Measurements from ENCODE around the gene TLCD3A. TPM values are rescaled to one million over a fixed set of nuclear protein-coding genes. Genes with fewer than 3 reads are reported as not detected.

TLCD3A gene
- total and polyA plus RNA-seq, 2 experiments from 2014 or later, result 16.4 to 27.0 TPM

DNA sequence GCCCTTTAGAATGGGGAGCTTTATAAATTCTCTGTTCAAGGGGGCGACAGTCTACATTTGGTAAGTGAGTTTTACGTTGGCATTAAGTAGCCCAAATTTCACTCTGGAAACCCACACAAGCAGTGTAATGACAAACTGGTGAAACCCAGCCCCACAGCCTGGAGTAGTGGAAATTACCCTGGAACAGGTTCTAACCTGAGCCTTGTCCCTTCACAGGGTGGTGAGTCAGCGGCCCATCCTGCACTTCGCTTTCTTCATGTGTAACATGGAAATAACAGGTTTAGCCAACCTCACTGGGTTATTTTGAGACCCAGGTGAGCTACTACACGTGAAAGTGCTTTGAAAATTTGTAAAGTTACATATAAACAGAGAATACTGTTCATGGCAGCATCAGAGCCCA lies 3.5 kb upstream of the TLCD3A start:
- Histone ChIP-seq H3K27me3 (no peaks in the 10 kb centered on the region), H3K36me3 (no peaks in the 10 kb centered on the region), H3K4me1 (ENCODE audit: low read depth) (peaks cover 6% of the 10 kb centered on the region), H3K27ac (no peak overlapping the region), H3K4me3 (no peak overlapping the region), H3K9me3 (ENCODE audit: low read depth) (no peaks in the 10 kb centered on the region)
- no peak for DNase-seq (ENCODE audit: low read depth in 1 of 2, low spot score in 1 of 2)
- TF ChIP-seq, protein P1, sequence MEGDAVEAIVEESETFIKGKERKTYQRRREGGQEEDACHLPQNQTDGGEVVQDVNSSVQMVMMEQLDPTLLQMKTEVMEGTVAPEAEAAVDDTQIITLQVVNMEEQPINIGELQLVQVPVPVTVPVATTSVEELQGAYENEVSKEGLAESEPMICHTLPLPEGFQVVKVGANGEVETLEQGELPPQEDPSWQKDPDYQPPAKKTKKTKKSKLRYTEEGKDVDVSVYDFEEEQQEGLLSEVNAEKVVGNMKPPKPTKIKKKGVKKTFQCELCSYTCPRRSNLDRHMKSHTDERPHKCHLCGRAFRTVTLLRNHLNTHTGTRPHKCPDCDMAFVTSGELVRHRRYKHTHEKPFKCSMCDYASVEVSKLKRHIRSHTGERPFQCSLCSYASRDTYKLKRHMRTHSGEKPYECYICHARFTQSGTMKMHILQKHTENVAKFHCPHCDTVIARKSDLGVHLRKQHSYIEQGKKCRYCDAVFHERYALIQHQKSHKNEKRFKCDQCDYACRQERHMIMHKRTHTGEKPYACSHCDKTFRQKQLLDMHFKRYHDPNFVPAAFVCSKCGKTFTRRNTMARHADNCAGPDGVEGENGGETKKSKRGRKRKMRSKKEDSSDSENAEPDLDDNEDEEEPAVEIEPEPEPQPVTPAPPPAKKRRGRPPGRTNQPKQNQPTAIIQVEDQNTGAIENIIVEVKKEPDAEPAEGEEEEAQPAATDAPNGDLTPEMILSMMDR (IDR thresholded peaks at IDR 0.05; ENCODE audit: low read depth, low read length), result no peak

DNA sequence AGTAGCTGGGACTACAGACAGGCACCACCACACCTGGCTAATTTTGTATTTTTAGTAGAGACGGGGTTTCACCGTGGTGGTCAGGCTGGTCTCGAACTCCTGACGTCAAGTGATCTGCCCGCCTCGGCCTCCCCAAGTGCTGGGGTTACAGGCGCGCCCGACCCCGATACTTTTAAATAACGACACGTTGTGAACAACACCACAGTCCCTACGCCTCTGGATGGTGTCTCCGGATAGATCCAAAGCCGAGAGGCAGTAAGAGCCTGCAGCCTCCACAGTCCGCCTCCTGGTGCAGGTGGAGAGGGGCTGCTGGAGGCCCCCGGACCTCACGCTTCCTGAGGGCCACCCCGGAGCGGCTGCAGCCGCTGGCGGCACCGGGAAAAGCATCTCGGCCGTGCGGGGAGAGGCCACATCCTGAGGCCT lies 741 bp upstream of the TLCD3A start:
- Histone ChIP-seq H3K4me3 (peak overlapping the region; percentile 96), H3K36me3 (no peaks in the 10 kb centered on the region), H3K27ac (peak overlapping the region; percentile 57), H3K4me1 (ENCODE audit: low read depth) (peaks cover 8% of the 10 kb centered on the region), H3K9me3 (ENCODE audit: low read depth) (no peaks in the 10 kb centered on the region), H3K27me3 (no peaks in the 10 kb centered on the region)
- peak in 1 of 2 donors; percentile 23 for DNase-seq (ENCODE audit: low read depth in 1 of 2, low spot score in 1 of 2)
- TF ChIP-seq, protein P1 (IDR thresholded peaks at IDR 0.05; ENCODE audit: low read depth, low read length), result no peak

DNA sequence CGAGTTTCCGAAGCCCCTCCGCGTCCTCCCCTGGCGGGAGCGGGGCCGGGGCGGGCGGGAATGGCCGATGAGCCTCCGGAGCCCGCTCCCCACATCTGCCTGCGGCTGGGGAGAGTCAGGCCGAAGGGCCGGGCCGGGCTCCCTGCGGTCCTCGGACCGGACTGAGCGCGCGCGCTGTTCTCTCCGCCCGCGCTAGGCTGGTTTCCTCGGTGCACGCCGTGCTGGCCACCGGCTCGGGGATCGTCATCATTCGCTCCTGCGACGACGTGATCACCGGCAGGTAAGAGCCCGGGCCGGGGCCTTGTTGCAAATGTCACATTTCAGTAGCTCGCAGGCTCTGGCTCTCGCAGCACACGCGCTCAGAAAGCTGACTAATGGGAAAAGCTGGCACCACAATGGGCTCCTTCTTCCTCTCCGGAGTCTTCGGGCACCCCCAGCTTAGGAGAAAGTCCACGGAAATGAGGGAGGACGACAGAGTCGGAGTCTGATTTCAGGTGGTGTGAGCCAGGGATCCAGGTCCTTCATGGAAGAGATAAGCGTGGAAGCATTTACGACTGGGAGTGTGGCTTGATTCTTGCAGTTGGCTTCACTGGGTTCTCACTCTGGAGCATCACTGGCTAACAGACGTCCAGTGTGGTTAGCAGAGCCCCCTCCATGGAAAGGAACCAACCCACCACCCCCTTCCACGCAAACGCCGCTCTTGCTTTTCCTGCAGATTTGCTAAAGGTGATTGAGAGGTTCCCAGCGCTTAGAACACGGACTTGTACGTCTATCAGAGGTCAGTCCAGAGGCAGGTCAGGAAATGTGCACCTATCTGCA lies 715 bp downstream of the TLCD3A start:
- H3K9me3 ChIP-seq (ENCODE audit: low read depth), result no peaks in the 10 kb centered on the region
- H3K27ac ChIP-seq, result peak overlapping the region; percentile 81
- peaks cover 8% of the 10 kb centered on the region for H3K4me1 ChIP-seq (ENCODE audit: low read depth)
- TF ChIP-seq, protein P1 (IDR thresholded peaks at IDR 0.05; ENCODE audit: low read depth, low read length), result no peak
- H3K4me3 ChIP-seq, result peak overlapping the region; percentile 96
- H3K36me3 ChIP-seq, result no peaks in the 10 kb centered on the region
- peak; percentile 38 to 56 for DNase-seq (ENCODE audit: low read depth in 1 of 2, low spot score in 1 of 2)
- H3K27me3 ChIP-seq, result no peaks in the 10 kb centered on the region

DNA sequence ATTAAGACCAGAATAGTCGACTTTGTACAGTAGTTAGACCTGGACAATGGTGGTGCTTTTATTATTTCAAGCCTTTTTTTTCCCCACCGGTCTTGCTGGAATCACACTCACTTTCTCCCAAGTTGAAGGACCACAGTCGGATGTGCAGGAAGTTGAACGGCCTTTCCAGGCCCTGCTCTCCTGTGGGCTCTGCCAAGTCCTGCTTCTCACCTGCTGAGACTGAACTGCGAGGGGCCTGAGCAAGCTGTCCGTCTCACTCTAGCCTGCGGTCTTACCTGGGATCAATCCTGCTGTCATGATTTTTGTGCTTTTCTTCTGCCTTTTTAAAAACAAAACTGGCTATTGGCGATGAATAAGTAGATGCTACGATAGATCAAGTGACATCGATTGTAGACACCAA lies 1.3 kb downstream of the TLCD3A start:
- TF ChIP-seq, protein P1 (IDR thresholded peaks at IDR 0.05; ENCODE audit: low read depth, low read length), result no peak
- H3K27ac ChIP-seq, result no peak overlapping the region
- H3K36me3 ChIP-seq, result no peaks in the 10 kb centered on the region
- no peaks in the 10 kb centered on the region for H3K27me3 ChIP-seq
- peak overlapping the region; percentile 96 for H3K4me3 ChIP-seq
- DNase-seq (ENCODE audit: low read depth in 1 of 2, low spot score in 1 of 2), result no peak
- peaks cover 8% of the 10 kb centered on the region for H3K4me1 ChIP-seq (ENCODE audit: low read depth)
- no peaks in the 10 kb centered on the region for H3K9me3 ChIP-seq (ENCODE audit: low read depth)

DNA sequence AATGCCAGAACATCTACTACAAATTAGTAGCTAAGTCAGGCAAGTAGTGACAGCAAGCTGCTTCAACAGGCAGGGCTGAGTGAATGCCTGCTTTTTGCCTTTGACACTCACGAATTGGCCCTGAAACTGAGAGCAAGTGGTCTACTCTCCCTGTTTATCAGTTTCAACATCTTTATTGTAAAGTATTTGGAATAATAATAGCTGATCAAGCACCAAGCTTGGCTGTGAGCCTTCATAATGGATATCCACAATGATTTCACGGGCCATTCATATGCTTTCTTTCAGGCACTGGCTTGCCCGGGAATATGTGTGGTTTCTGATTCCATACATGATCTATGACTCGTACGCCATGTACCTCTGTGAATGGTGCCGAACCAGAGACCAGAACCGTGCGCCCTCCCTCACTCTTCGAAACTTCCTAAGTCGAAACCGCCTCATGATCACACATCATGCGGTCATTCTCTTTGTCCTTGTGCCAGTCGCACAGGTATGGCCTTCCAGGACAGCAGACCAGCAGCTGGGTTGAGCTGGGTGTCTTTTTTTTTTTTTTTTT lies 5.2 kb downstream of the TLCD3A start:
- no peak overlapping the region for H3K27ac ChIP-seq
- H3K27me3 ChIP-seq, result no peaks in the 10 kb centered on the region
- DNase-seq (ENCODE audit: low read depth in 1 of 2, low spot score in 1 of 2), result no peak
- H3K36me3 ChIP-seq, result peaks cover 15% of the 10 kb centered on the region
- peaks cover 8% of the 10 kb centered on the region for H3K4me1 ChIP-seq (ENCODE audit: low read depth)
- no peak overlapping the region for H3K4me3 ChIP-seq
- TF ChIP-seq, protein P1 (IDR thresholded peaks at IDR 0.05; ENCODE audit: low read depth, low read length), result no peak
- H3K9me3 ChIP-seq (ENCODE audit: low read depth), result no peaks in the 10 kb centered on the region

All from cardiac muscle cell (in vitro differentiated cells and primary cell).